ENCODE data around the gene MATN1.

Gene MATN1

GRCh38 chr1:30738040-30738714 is 14.8 kb upstream of the MATN1 start:
- TF ChIP-seq POLR2AphosphoS5 (IDR thresholded peaks at IDR 0.05; ENCODE audit: borderline replicate concordance, low read depth, low read length) = no peak
- TF ChIP-seq EZH2 (IDR thresholded peaks at IDR 0.05) = no peak
- TF ChIP-seq FOXP2 (optimal IDR thresholded peaks at IDR 0.05; ENCODE audit: control extremely low read depth, extremely low read length, insufficient read depth) = no peak
- Histone ChIP-seq H3K36me3 (ENCODE audit: insufficient read depth, low read length) (no peaks in the 10 kb centered on the region), H3K4me3 (no peak overlapping the region), H3K9ac (ENCODE audit: insufficient read length) (no peak overlapping the region), H3K9me3 (ENCODE audit: low read depth, low read length) (no peaks in the 10 kb centered on the region), H3K27ac (no peak overlapping the region)
- no peak for DNase-seq (ENCODE audit: low read depth, low spot score)

- H3K27ac ChIP-seq = no peak overlapping the region
- H3K36me3 ChIP-seq (ENCODE audit: insufficient read depth, low read length) = no peaks in the 10 kb centered on the region
- no peak for DNase-seq (ENCODE audit: low read depth, low spot score)
- H3K9me3 ChIP-seq (ENCODE audit: low read depth, low read length) = no peaks in the 10 kb centered on the region
- TF ChIP-seq EZH2 (IDR thresholded peaks at IDR 0.05) (no peak), FOXP2 (optimal IDR thresholded peaks at IDR 0.05; ENCODE audit: control extremely low read depth, extremely low read length, insufficient read depth) (no peak), POLR2AphosphoS5 (IDR thresholded peaks at IDR 0.05; ENCODE audit: borderline replicate concordance, low read depth, low read length) (no peak)
- no peak overlapping the region for H3K9ac ChIP-seq (ENCODE audit: insufficient read length)
- H3K4me3 ChIP-seq = no peak overlapping the region
Observed at GRCh38 chr1:30737357-30738039, 14.1 kb upstream of the MATN1 start.

- Histone ChIP-seq H3K9ac (ENCODE audit: insufficient read length) (no peak overlapping the region), H3K36me3 (ENCODE audit: insufficient read depth, low read length) (no peaks in the 10 kb centered on the region), H3K4me3 (no peak overlapping the region), H3K9me3 (ENCODE audit: low read depth, low read length) (no peaks in the 10 kb centered on the region), H3K27ac (no peak overlapping the region)
- DNase-seq (ENCODE audit: low read depth, low spot score) = no peak
- TF ChIP-seq EZH2 (IDR thresholded peaks at IDR 0.05) (no peak), FOXP2 (optimal IDR thresholded peaks at IDR 0.05; ENCODE audit: control extremely low read depth, extremely low read length, insufficient read depth) (no peak), POLR2AphosphoS5 (IDR thresholded peaks at IDR 0.05; ENCODE audit: borderline replicate concordance, low read depth, low read length) (no peak)
Observed at GRCh38 chr1:30735668-30736498, 12.5 kb upstream of the MATN1 start.

GRCh38 chr1:30735124-30735523 is 11.7 kb upstream of the MATN1 start:
- no peaks in the 10 kb centered on the region for H3K9me3 ChIP-seq (ENCODE audit: low read depth, low read length)
- no peak overlapping the region for H3K4me3 ChIP-seq
- H3K36me3 ChIP-seq (ENCODE audit: insufficient read depth, low read length) = no peaks in the 10 kb centered on the region
- H3K27ac ChIP-seq = no peak overlapping the region
- TF ChIP-seq EZH2 (IDR thresholded peaks at IDR 0.05) (no peak), POLR2AphosphoS5 (IDR thresholded peaks at IDR 0.05; ENCODE audit: borderline replicate concordance, low read depth, low read length) (no peak), FOXP2 (optimal IDR thresholded peaks at IDR 0.05; ENCODE audit: control extremely low read depth, extremely low read length, insufficient read depth) (no peak)
- H3K9ac ChIP-seq (ENCODE audit: insufficient read length) = no peak overlapping the region
- no peak for DNase-seq (ENCODE audit: low read depth, low spot score)

- no peak for DNase-seq (ENCODE audit: low read depth, low spot score)
- no peaks in the 10 kb centered on the region for H3K36me3 ChIP-seq (ENCODE audit: insufficient read depth, low read length)
- no peak overlapping the region for H3K9ac ChIP-seq (ENCODE audit: insufficient read length)
- no peaks in the 10 kb centered on the region for H3K9me3 ChIP-seq (ENCODE audit: low read depth, low read length)
- TF ChIP-seq POLR2AphosphoS5 (IDR thresholded peaks at IDR 0.05; ENCODE audit: borderline replicate concordance, low read depth, low read length) = no peak
- no peak for TF ChIP-seq EZH2 (IDR thresholded peaks at IDR 0.05)
- no peak for TF ChIP-seq FOXP2 (optimal IDR thresholded peaks at IDR 0.05; ENCODE audit: control extremely low read depth, extremely low read length, insufficient read depth)
- H3K27ac ChIP-seq = no peak overlapping the region
- no peak overlapping the region for H3K4me3 ChIP-seq
Observed at GRCh38 chr1:30734580-30734979, 11.2 kb upstream of the MATN1 start.

- no peaks in the 10 kb centered on the region for H3K36me3 ChIP-seq (ENCODE audit: insufficient read depth, low read length)
- no peak overlapping the region for H3K27ac ChIP-seq
- TF ChIP-seq POLR2AphosphoS5 (IDR thresholded peaks at IDR 0.05; ENCODE audit: borderline replicate concordance, low read depth, low read length) (no peak), EZH2 (IDR thresholded peaks at IDR 0.05) (no peak), FOXP2 (optimal IDR thresholded peaks at IDR 0.05; ENCODE audit: control extremely low read depth, extremely low read length, insufficient read depth) (no peak)
- H3K9ac ChIP-seq (ENCODE audit: insufficient read length) = no peak overlapping the region
- DNase-seq (ENCODE audit: low read depth, low spot score) = no peak
- no peak overlapping the region for H3K4me3 ChIP-seq
- H3K9me3 ChIP-seq (ENCODE audit: low read depth, low read length) = no peaks in the 10 kb centered on the region
Observed at GRCh38 chr1:30734106-30734505, 10.7 kb upstream of the MATN1 start.

- no peaks in the 10 kb centered on the region for H3K9me3 ChIP-seq (ENCODE audit: low read depth, low read length)
- no peak overlapping the region for H3K9ac ChIP-seq (ENCODE audit: insufficient read length)
Observed at GRCh38 chr1:30733493-30733892, 10.1 kb upstream of the MATN1 start.

More at GRCh38 chr1:30733493-30733892, 10.1 kb upstream of the MATN1 start:
- DNase-seq (ENCODE audit: low read depth, low spot score) = no peak
- no peak overlapping the region for H3K4me3 ChIP-seq
- H3K27ac ChIP-seq = no peak overlapping the region
- no peaks in the 10 kb centered on the region for H3K36me3 ChIP-seq (ENCODE audit: insufficient read depth, low read length)
- TF ChIP-seq POLR2AphosphoS5 (IDR thresholded peaks at IDR 0.05; ENCODE audit: borderline replicate concordance, low read depth, low read length) (no peak), EZH2 (IDR thresholded peaks at IDR 0.05) (no peak), FOXP2 (optimal IDR thresholded peaks at IDR 0.05; ENCODE audit: control extremely low read depth, extremely low read length, insufficient read depth) (no peak)
